DMS 273 (cell line): ENCODE results near the gene FLNB.

Experiments used
- DNase-seq: peaks from one replicate; lab custom pipeline; 2025; ENCODE audit not compliant: unreplicated experiment; lab: John Stamatoyannopoulos, UW

FLNB gene

GRCh38 chr3:58158442-58159153 is 150.4 kb downstream of the FLNB start:
- DNase-seq = peak; percentile 44

GRCh38 chr3:58160399-58160798 is 152.2 kb downstream of the FLNB start:
- DNase-seq = no peak

GRCh38 chr3:58161435-58162398 is 153.5 kb downstream of the FLNB start:
- peak; percentile 55 for DNase-seq

- no peak for DNase-seq
Observed at GRCh38 chr3:58163234-58163633, 155.0 kb downstream of the FLNB start.

GRCh38 chr3:58164199-58164879 is 156.1 kb downstream of the FLNB start:
- DNase-seq = peak; percentile 77

GRCh38 chr3:58164906-58165821 is 156.9 kb downstream of the FLNB start:
- peak; percentile 11 for DNase-seq

- peak; percentile 65 for DNase-seq
Observed at GRCh38 chr3:58167431-58168351, 159.5 kb downstream of the FLNB start.

- DNase-seq = no peak
Observed at GRCh38 chr3:58168498-58168897, 160.3 kb downstream of the FLNB start.

GRCh38 chr3:58169371-58169770 is 161.1 kb downstream of the FLNB start:
- DNase-seq = no peak

GRCh38 chr3:58170376-58170775 is 162.2 kb downstream of the FLNB start:
- no peak for DNase-seq

- DNase-seq = no peak
Observed at GRCh38 chr3:58171126-58171525, 162.9 kb downstream of the FLNB start.

- no peak for DNase-seq
Observed at GRCh38 chr3:58173029-58173668, 164.9 kb downstream of the FLNB start.

GRCh38 chr3:58173669-58174398 is 165.6 kb downstream of the FLNB start:
- peak; percentile 72 for DNase-seq

- no peak for DNase-seq
Observed at GRCh38 chr3:58175187-58175436, 166.9 kb downstream of the FLNB start.

GRCh38 chr3:58175437-58176184 is 167.4 kb downstream of the FLNB start:
- peak; percentile 36 for DNase-seq

GRCh38 chr3:58176185-58176530 is 167.9 kb downstream of the FLNB start:
- no peak for DNase-seq

GRCh38 chr3:58176827-58177489 is 168.7 kb downstream of the FLNB start:
- no peak for DNase-seq
